T follicular helper cell (primary cell): ENCODE results near the gene LAMP5.

ENCODE experiments used
- DNase-seq: peaks from one replicate; pipeline ENCODE4 v3.0.0-alpha.2; 2020; ENCODE audit warnings: low read depth

Gene LAMP5

DNA sequence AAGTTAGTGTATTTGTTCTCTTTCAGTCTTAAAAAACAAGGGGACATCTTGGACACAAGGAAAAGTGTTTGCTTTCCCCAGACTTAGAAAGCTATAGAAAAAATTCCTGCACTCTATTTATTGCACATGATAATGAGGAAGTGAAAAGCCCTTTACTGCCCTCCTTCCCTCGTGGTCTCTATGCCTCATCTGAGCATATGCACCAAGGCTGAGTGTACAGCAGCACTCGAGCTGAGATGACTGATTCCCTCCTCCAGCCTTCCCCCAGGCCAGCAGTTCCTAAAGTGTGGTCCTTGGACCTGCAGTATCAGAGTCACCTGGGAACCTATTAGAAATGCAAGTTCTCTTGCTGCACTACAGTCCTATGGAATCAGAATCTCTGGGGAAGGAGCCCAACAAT is 14.3 kb upstream of the LAMP5 start:
- no peak for DNase-seq

DNA sequence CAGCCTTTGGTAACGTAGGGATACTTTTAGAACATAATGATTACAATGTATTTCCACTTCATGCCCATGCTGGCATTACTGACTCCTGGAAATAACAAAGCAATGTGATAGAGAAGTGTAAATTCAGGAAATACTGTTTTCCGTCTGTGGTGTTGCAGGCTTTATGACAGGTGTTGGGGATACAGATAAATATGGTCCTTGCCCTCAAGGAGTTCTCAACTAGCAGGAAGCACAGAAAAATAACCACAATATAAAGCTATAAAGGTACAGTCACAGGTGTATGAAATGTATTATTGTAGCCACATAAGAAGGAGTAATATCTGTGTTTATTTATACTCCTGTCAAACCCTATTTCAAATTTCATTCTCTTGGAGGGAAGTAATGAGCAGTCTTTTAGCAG is 12.9 kb upstream of the LAMP5 start:
- DNase-seq = no peak

DNA sequence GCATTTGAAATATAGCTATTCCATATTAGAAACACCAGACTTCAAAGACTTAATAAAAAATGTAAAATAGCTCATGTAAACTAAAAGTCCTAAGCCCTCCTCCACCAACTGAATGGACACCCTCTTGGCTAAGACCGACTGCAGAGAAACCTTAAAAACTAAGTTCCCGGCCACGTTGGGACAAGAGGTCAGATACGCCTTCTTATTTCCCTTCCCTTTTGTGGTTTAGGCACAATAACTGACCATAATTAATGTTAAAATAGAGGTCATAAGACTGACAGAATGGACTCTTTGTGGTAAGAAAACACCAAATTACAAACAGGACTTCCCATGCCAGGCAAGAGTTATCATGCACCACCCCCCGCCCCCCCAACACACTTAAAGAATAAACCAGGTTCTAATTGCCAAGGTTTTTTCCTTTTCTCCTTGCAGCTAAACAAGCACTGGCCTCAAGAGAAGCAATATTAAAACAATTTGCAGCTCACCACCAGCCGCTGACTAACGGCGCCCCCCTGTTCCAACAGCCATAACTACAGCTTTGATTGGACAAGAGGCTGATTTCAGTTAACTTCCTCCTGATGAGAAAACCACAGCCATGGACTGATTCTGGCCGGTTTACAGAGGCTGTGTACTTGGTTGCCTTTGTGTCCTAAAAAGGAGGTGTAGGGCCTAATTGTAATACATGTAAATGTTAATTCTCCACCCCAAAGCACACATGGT is 10.7 kb upstream of the LAMP5 start:
- DNase-seq = no peak

DNA sequence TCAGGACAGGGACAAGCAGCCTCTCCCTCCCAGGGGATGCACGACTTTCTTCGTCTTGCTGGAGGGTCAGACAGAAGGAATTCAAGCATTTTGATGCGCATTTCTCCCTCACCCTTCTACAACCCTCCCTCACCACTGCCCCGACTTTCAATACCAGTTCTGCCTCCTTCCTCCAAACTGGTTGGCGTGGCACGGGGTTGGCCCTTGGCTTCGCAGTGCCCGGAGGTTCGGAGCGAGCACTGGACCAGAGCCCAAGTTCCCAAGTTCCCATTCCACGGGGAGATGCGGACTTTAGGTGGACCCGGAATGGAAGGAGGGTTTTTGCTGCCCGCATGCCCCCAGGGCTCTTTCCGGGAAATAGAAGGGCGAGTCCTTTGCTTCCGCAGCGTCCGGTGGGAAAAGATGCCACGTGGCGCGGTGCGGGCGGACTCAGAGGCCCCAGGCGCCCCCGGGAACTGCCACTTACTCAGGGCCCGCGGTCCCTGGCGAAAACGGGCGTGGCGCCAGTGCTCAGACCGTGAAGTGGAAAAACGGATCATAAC is 8.0 kb upstream of the LAMP5 start:
- no peak for DNase-seq

DNA sequence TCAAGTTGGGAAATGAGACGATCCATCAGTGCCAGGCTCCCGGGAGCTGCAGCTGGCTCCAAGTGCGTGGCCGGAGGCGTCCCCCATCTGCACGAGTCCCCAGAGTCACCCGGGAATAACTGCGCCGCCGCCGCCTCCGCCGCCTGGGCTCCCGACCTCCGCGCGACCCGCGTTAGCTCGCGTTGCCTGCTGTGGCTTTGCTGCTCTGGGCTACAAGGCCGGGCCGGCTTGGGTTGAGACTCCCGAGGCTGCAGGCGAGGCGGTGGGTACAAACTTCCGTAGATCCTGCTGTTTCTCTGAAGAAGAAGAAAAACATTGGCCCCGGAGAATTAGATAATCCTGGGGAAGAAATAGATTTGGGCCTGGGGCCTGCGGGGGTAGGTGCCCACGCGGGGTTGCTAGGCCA is 7.4 kb upstream of the LAMP5 start:
- no peak for DNase-seq

DNA sequence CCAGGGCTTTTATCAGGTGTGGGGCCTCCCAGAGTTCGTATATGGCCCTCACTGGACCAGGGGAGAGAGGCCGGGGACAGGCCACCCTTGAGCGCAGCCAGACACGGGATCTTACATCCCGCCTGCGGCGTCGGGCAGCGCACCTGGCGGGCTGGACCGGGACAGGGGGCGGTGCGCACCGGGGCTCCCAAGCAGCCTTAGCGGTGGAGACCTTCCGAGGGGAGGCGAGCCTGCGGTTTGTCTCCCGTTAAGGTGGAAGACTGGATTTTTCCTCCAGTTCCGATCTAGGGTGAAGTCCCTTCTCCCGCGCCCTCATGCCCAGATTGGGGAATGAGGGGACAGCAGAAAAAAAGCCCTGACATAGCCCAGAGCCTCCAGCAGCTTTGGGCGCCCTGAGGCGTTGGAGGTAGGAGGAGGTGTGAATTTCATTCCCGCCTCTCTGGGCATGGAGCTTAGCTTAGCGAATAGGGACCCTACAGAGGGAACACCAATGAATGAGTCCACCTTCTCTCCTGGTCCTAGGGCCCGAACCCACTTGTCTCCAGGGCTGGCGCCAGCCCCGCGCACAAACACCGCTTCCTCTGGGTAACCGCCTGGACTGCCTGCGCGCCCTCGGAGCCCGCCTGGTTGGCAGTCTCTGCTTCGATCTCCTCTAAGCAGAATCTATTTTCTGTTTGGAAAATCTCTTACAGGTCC is 6.7 kb upstream of the LAMP5 start:
- no peak for DNase-seq

DNA sequence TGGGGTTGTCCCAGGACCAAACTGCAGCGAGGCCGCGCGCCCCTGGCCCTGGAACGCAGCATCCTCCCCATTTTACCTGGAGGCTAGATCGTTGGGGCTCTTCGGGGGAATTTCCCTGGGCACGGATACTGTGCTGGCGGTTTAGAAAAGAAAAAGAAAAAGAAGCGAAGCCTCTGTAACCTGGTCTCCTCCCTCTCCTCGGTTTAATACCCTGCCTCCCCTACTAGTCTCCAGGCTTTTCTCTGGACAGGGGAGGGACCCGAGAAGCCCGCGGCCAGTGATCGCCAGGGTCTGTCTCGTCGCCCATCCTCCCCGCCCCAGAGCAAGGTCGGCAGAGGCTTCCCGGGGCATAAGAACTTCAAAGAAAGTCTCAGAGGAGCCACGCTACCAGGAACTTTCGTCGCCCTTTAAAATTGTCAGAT is 6.1 kb upstream of the LAMP5 start:
- no peak for DNase-seq

DNA sequence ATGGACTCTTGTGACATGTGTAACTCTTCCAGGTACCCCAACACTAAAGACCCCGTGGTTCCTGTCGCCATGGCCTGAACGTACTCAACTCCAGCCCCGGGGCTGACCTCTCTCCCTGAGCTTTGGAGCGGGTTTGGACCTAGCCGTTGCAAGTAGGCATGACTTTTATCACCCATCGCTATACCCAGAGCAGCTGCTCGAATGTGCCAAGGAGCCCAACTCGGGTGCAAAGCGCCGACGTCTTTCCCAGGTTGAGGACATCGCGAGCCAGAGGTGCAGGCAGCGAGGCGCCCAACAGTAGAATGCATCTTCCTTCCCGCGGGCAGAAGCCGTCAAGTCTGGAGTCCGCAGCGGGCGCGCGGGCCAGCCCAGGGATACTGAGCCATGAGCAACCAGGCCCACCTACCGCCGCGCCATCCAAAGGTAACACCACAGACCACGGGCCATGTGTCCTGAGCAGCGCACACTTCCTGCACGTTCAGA is 5.7 kb upstream of the LAMP5 start:
- DNase-seq = no peak

DNA sequence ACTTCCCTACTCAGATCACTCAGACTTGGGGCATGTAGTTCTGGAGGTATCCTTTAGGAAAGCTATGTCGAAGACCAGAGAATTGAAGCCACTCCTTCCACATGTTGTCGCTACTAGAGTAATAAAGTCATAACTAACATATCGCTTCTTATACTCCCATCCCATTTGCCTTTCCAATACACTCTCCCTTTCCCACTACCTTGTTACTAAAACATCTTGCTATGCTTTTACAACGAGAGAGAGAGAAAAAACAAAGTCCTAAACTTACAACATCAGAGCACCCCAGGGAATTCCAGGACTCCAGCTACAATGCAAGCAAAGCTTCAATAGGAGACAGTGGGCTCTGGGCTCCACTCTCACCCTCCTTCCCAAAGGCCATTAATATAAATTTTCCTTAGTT is 5.1 kb upstream of the LAMP5 start:
- no peak for DNase-seq

DNA sequence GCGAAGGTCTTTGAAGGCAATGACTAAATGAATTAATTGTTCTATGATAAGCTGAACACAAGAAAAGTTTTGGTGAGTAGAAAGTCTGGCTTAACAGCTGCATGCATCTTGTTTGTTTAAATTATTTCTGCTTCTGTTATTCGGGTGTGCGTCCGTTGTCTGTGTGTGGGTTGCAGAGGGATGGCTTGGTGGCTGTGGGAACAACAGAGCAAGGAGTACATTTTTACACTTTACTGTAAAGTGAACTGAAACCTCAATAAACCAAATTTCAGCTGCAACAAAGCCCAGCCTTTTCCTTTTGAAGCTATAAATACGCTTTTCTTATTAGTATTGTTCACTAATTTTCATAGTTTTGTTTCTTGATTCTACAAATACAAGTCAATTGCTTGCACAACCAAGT is 3.5 kb upstream of the LAMP5 start:
- no peak for DNase-seq

DNA sequence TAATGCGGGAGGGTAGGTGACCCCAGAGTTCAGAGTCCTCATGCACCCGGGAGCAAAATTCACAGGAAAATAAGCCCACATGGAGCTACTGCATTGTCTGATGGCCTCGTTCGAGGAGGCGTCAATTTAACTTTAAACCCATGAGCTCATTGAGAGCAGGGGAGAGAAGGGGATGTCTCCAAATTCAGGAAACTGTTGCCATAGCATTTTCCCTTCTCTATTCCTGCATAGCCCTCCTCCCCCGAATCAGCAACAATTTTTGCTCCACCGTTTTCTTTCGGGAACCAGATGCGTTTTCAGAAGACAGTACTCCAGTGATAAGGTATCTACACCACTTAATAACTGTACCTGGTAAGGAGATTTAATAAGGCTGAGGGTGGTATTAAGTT is 324 bp upstream of the LAMP5 start:
- no peak for DNase-seq

DNA sequence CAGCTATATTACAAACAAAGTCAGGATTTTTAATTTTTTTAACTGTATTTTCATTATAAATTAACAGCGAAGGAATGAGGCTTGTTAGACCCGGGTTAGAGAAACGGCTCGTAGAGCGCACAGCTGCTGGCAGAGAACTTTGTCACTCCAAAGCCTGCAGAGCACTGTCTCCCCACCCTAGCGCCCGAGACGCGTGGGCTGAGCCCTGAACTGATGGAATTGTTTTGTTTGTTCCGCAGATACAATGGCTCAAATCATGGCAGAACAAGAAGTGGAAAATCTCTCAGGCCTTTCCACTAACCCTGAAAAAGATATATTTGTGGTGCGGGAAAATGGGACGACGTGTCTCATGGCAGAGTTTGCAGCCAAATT is 810 bp downstream of the LAMP5 start:
- DNase-seq = no peak

DNA sequence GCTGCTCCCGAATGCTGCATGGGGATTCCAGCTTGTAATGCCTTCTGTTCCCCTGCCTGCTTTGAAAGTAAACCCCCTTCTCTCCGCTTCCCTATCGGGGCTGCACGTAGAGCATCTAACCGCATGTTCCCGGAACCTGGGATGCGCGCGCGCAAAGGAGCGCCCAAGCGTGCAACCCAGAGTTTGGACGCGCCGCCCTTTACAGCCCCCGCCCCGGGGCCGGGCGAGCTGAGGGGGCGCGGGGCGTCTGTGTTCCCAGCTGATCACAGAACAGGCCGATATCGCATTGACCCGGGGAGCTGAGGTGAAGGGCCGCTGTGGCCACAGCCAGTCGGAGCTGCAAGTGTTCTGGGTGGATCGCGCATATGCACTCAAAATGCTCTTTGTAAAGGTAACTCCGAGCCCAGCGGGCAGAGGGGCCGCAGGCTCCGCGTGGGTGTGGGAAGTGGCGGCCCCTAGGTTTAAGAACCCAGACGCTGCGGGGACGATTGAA is 1.4 kb downstream of the LAMP5 start:
- DNase-seq = no peak

DNA sequence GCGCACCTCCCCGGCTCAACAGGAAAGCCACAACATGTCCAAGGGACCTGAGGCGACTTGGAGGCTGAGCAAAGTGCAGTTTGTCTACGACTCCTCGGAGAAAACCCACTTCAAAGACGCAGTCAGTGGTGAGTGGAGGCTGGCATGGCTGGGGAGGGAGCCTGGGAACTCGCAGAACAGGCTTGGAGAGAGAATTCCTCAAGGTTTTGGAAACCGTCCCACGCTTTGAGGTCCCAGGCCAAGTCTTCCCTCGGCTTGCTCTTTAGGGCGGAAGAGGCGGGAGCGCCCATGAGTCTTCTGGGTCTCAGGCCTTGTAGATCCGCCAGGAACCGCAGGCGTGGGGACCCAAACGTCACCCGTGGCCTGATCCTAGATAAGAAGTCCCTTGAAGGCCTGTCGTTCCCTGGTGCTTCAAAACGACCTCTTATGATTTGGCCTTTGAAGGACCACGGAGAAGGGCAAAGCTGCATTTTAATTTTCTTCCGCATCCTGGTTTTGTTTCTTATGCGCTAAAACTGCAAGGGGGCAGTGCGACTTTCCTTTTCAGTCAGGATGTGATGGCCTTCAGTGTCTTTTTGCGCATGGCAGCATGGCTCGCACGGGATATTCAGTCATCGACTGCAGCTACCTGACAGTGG is 2.0 kb downstream of the LAMP5 start:
- no peak for DNase-seq

DNA sequence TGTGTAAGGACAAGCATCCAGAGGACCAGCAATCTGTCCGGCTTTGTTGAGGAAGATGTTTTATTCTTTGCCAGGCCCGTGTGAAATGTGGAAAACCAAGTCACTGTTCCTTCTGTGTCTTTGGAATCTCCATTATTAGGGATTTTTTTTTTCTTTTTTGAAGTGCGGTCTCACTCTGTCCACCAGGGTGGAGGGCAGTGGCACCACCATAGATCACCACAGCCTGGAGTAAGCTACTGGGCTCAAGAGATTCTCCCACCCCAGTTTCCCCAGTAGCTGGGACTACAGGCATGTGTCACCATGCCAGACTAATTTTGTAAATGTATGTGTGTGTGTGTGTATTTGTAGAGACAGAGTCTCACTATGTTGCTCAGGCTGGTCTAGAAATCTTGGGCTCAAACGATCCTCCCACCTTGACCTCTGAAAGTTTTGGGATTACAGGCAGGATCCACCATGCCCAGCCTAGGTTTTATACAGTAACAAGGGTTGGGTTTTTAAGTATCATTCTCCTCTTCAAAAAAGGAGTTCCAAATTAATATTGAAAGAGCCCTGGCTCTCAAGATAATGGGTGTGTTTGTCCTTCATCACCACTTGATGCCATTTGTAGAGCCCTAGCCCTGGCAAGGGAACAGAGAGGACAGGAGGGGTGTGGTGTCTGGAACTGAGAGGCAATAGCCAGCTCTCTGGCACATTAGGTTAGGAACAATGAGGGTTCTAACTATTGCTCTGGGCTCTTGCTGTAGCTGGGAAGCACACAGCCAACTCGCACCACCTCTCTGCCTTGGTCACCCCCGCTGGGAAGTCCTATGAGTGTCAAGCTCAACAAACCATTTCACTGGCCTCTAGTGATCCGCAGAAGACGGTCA is 3.1 kb downstream of the LAMP5 start:
- DNase-seq = no peak

DNA sequence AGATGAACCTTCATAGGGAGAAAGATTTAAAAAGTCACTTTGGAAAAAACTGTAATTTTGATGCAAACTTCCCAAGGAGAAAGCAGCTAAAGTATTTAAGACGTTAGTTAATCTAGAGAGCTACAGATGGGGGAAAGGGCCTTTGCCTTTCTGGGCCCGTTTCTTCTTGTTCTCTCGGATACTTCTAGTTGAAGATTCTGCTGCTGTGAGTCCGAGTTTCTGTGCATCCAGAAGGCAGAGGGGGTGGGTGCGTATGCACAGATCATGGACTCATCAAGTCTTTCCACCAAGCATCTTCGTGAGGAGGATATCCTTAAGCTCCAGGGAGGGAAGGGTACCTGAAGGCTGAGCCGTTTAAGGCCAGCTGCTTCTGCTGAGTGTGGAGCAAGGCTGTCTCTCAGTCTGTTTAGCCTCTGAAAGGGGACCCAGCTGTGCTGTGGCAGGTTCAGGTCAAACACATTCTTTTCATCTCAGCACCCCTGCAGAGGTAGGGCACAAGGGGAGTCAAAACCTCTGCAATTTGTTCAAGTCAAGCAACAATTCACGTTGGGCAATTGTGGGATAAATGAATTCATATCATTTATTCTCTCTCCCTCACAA is 4.3 kb downstream of the LAMP5 start:
- no peak for DNase-seq

DNA sequence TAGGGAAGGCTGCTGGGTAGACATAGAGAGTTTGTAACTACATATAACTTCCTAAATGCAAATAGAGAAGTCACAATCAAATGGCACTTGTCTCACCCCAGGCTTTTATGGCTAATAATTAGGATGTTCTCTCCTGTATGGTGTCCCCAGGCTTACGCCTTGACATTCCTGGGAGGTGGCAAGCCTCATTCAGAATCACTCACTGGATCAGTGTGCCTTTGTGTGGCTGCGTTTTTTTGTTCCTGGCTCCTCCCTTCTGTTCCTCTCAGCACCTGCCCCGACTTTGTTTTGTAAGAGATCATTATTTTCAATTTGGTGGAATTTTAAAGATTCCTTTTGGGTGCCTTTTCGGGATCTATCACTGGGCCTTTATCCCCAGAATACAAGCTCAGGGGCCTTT is 5.7 kb downstream of the LAMP5 start:
- DNase-seq = no peak

DNA sequence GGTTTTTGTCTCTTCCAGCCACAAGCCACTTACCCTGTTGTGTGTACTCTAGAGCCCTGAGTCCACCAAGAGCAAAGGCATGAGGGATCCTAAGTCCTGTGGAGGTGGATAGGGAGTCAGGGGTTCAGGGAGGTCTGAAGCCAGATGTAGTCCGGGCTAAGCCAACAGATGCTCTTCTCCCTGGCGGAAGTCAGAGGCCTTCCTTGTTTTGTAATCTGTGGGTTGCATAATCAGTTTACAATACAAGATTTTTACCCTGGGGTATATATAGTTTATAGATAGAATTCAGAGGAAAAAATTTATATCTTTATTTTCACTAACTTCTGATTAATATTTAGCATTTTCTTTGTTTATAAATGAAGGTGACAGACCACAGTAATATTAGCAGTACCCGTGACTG is 9.2 kb downstream of the LAMP5 start:
- DNase-seq = no peak

DNA sequence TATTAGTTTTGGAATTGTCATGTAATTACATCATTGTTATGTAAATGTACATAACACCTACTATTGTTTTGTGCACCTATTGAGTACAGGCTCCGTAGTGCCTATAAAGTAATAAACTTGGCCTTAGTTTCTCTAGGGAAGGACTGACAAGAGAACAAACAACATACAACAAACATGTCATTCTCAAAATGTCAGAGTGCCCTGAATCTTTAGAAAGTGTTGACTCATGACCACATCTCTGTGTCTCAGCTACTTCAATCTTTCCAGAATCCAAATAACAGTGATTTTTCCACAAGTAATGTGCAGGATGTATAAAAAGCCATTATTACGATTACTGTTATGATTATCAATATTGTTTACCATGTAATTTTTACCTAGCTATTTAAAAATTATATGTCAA is 17.2 kb downstream of the LAMP5 start:
- no peak for DNase-seq

DNA sequence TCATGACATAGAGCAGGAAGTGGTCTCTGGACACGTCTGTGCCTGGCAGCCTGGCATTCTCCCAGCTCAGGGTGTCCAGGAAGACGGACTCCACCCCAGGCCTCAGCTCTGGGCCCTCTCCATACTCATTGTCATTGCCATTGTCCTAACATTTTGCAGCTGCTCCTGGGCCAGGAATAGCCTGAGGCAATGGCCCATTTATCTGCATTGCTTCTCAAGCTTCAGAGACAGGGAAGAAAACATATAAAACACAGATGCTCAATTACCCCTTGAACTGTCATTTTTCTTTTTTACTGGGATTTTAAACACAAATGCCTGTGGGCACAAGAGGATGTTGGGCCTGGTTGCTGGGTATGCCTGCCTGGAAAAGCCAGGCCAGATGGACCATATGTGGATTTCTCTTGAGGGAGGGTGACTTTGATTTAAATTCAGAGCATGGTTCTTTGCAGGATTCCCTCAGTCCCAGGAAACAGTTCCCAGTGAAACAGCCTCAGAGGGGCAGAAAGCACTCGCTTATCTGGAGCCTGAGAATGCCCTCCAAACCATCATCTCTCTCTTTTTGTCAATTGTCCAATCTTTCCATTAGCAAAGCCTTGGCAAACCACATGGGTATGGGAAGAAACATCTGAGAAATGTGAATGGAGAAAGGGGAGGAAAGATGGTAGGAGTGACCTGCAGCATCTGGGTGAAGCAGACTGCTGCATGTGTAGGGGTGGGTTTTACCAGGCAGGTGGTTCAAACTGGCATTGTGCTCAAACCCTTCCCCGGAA is 17.9 kb downstream of the LAMP5 start:
- no peak for DNase-seq

DNA sequence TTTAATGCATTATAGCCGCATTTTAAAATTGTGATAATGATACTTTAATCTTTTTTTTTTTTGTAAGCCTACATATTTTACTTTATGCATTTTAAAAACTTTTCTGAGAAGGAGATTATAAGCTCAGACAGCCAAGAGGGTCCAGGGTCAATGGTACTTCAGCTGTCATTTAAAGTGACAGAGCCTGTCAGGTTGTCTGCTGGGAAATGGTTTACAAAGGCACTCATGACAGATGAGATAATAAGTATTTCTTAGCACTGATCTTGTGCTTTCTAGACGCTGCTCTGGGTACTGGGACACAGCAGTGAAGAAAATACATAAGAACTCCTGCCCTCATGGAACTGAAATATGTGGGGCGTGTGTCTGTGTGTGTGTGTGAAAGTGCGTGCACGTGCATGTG is 19.6 kb downstream of the LAMP5 start:
- no peak for DNase-seq
